Esophagus mucosa (tissue), 1 donor: ENCODE data around the gene TMEM69. TPM values are rescaled to one million over a fixed set of nuclear protein-coding genes. Genes with fewer than 3 reads are reported as not detected.
"Not testable (repeated sequence)": the region's sequence is repeated elsewhere in the genome, so short reads cannot be mapped to it uniquely, and the experiment has no call there.

Source experiments
- ATAC-seq: fragments of 200-7000 bp; cut with Tn5 transposase; one replicate; pipeline ENCODE4 v1.9.1; 2020
- total RNA-seq: library from RNA; stranded (reverse); gene quantifications from one replicate; pipeline ENCODE4 v1.2.4, GENCODE V29; 2023
- donor health status: DM: yes; HTN: yes; CAD: no.

The TMEM69 gene, protein sequence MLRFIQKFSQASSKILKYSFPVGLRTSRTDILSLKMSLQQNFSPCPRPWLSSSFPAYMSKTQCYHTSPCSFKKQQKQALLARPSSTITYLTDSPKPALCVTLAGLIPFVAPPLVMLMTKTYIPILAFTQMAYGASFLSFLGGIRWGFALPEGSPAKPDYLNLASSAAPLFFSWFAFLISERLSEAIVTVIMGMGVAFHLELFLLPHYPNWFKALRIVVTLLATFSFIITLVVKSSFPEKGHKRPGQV
- total RNA-seq = 22.6 TPM

DNA sequence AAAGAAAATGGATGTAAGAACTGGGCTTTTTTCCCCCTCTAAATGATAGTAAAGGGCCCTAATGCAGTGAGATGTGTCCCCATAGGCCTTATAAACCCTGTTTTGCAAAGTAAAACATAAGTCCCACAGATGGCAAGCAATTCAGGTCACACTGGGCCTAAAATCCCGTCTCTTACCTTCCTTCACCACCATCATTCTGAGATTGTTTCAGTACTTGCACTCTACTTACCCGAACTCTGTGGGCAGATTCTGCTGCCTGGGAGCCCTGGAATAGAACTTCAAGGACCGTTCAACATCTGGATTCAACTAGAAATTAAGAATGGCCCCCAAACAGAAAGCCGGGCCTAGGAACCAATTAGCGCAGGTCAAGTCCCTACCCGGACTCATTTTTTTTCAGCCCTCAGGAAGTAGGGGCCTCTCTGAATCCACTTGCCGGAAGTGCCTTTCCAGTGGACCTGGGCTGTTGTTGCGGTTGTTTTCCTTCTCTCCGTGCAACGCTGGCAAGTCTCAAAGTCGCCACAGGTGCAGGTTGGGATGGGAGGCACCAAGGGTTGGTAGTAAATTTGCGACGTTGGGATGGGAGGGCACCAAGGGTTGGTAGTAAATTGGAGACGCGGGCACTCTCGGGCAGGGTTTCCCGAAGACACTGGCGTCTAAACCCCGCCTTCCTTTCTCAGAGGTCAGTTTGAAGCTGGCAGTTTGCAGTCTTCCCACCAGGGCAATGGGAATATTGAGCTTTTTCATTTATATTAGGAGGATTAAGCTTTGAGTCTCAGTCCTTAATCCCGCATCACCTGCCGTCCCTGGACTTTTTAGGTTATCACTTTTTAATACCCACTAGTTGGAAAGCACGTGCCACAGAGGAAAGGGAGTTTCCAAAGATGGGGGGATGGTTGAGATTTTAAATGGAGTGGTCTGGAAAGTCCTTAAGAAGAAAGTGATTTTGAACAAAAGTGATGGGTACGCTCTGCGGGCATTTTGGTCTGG, at the start of gene TMEM69:
Gene TMEM69 (plus strand): TSS at position 428 of the 987 bp plus-strand sequence. CDS start 2,888 bp downstream, outside the sequence.
- peak; percentile 53 for ATAC-seq

DNA sequence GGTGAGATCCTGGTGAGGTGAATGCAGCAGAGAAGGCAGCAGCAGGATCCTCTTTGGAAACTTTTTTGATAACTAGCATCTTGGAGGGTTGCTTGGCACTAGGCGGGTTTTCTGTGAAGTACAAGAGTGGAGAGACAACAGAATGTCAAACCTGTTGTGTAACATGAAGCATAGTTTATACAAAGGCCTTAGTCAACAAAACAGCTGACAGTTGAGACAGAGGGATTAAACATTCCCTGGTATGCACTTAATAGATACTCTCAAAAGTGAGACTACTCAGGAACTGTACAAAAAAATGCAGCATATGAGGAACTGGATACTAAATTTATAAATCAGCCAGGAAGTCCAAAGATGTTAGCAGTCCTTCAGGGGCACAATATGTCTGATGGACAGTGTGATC, 47.7 kb upstream of the TMEM69 start:
- peak; percentile 74 for ATAC-seq

- no peak for ATAC-seq
Observed at GRCh38 chr1:45643321-45643720, 44.7 kb upstream of the TMEM69 start.

GRCh38 chr1:45643978-45644377, 44.0 kb upstream of the TMEM69 start:
- peak; percentile 65 for ATAC-seq

DNA sequence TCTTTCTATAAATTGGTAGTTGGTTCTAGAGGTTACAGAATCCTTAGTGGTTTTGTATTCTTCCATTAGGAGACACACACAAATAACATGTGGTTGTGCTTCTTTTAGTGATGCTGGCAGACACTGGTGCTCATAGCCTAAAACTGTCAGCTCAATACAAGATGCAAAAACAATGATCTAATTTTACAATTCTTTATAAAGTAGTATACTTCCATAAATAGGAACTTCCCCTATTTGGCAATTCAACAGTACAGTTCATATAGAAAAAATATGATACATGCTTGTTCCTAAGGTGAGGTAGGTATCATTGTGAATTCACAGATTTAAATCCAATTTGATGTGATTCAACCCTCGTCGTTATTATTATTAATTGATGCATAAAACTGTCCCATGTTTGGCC, 43.3 kb upstream of the TMEM69 start:
- ATAC-seq = no peak

- peak; percentile 81 for ATAC-seq
Observed at GRCh38 chr1:45647248-45648021, 40.5 kb upstream of the TMEM69 start.

DNA sequence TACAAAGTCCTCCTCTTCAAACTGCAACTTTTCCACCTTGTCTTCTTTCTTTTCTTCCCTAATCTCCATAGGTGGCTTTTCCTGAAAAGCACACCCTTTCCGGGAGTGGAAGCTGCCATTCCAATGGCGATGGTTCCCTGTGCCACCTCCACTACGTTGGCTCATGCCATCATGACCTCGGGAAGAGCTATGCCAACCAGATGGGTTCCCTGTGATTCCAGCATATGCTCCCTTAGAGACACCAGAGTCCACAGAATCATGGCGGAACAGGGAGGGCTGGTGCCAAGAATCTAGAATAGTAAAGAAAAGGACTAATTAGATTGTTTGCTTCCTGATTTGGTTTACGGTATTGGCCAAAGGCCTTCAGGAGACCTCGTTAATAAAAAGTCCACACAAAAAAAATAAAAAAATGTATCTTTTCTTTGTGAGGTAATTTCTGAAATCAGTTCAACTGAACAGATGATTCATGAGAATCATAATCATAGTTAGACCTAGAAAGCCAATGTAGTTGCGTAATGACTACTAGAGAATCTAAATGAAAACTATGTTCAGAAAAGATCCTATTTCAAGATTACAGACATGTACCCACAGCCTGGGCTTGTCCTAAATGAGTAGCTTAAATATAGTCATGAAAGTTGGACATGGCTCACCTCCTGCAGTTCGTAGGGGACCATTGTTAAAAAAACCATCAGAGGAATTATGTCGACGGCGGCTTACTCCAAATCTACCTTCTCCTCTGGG, 33.3 kb upstream of the TMEM69 start:
- ATAC-seq = peak; percentile 52

DNA sequence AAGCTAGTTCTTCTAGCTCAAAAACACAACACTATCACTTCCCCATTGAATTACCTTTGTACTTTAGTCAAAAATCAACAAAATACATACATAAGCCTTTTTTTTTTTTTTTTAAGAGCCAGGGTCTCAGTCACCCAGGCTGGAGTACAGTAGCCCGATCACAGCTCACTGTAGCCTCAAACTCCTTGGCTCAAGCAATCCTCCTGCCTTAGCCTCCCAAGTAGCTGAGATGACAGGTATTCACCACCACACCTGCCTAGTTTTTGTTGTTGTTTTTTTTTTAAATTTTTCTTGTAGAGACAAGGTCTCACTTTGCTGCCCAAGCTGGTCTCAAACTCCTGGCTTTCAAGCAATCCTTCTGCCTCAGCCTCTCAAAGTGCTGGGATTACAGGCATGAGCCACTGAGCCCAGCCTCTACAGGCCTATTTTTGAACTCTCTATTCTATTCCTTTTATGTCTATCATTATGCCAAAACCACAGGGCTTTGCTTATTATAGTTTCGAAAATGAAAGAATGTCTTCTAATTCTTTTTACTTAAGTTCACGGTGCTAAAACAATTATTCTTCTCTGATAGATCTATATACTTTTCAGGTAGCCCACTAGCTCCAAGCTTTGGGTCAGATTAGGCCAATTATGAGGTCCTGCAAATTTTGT, 31.3 kb upstream of the TMEM69 start:
- no peak for ATAC-seq

GRCh38 chr1:45658171-45658570, 29.8 kb upstream of the TMEM69 start:
- ATAC-seq = no peak

DNA sequence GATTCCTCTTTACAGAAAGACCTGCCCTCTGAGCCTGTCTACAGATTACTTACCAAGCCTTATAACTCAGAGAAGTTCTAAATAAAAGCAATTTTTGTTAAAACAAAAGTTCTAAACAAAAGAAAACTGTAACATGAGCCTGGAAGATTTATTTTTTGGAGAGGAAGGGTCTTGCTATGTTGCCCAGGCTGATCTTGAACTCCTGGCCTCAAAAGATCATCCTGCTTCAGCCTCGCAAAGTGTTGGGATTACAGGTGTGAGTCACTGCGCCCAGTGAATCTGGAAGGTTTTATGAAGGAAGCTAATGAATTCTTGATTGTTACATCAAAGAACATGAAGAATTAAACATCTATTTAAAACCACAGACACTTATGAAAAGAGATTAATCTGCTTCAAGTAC, 28.8 kb upstream of the TMEM69 start:
- no peak for ATAC-seq

DNA sequence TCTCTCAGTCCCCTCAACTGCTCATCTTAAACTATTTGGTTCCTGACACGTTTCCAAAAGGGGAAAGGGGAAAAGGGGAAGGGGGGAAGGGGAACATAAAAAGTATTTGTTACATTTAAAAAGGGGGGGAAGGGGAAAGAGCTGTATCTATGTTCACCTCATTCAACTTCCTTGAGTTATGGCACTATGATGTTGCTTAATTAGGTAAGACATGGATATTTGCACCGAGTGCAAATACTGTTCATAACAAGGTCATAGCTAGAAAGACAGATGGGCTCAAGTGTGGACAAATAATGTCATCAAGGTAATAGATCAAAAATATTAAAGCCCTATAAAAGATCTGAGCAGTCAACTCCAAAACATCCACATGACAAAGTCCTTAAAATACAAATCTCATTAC, 27.6 kb upstream of the TMEM69 start:
- no peak for ATAC-seq

DNA sequence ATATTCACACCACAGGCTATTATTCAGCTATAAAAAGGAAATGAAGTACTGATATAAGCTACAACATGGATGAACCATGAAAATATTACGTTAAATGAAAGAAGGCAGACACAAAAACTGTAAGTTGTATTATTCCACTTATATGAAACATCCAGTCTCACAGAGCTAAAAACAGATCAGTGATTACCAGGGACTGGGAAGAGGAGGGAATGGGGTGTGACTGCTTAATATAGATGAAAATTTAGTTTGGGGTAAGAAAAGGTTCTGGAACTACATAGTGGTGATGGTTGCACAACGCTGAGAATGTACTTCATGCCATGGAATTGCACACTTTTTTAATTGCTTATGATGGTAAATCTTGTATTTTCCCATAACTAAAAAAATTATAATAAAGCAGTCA, 21.1 kb upstream of the TMEM69 start:
- ATAC-seq = no peak

DNA sequence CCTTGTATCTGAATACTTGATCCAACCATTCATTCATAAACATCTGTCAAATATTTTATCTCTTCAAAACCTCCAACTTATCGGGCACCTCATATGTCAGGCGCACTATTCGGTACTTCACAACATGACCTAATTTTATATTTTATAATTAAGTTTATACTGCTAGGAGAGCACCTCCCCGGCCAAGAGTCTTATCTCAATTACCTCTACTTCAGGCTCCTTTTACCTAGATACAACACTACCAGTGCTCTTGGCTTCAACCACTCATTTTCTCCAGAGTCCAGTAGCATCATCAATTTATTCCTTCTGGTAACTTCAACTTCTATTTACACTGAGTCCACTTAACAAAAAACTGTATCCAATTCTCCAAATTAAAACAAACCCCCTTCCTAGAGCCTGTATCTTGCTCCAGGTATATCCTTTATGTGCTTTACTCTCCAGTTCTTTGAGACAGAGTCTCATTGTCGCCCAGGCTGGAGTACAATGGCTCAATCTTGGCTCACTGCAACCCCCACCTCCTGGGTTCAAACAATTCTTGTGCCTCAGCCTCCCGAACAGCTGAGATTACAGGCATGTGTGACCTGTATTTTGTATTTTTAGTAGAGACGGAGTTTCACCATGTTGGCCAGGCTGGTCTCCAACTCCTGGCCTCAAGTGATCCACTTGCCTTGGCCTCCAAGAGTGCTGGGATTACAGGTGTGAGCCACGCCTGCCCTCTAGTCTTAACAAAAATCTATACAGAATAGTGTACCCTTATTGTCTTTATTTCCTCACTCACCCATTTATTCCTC, 20.5 kb upstream of the TMEM69 start:
- no peak for ATAC-seq

- ATAC-seq = no peak
Observed at GRCh38 chr1:45668526-45668925, 19.5 kb upstream of the TMEM69 start.

DNA sequence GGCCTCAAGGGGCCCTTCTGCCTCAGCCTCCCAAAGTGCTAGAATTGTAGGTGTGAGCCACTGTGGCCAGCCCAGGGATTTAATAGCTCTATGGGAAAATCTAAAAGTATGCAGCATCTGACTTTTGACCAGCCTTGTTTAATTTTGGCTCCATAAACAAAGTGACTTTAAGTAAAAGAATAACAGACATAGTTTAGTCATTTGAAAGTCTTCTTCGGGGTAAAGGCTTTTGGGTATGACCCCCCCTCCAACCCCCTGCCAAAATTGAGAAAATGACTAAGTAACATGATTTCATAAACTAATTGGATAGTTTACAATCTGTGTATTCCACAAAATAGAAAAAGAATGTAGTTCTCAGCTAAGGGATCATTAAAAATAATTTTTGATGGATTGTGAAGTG, 18.6 kb upstream of the TMEM69 start:
- no peak for ATAC-seq

GRCh38 chr1:45669859-45670655, 17.9 kb upstream of the TMEM69 start:
- no peak for ATAC-seq

- no peak for ATAC-seq
Observed at GRCh38 chr1:45673956-45674355, 14.0 kb upstream of the TMEM69 start.

DNA sequence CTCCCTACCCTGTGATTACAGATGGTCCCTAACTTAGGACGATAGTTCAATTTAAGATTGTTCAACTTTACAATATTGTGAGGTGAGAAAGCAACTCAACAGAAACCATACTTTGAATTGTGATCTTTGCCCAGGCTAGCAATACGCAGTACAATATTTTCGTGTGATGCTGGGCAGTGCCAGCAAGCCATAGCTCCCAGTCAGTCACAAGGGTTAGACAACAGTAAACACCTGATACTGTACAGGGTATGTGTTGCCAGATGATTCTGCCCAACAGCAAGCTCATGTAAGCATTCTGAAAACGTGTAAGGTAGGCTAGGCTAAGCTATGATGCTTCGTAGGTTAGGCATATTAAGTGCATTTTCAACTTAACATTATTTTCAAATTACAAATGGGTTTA, 13.5 kb upstream of the TMEM69 start:
- ATAC-seq = no peak

DNA sequence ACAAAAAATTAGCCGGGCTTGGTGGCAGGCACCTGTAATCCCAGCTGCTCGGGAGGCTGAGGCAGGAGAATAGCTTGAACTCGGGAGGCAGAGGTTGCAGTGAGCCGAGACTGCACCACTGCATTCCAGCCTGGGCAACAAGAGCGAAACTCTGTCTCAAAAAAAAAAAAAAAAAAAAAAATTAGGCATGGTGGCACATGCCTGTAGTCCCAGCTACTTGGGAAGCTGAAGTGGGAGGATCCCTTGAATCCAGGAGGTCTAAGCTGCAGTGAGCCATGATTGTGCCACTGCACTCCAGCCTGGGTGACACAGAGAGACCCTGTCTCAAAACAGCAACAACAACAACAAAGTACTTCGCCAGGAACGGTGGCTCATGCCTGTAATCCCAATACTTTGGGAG, 11.4 kb upstream of the TMEM69 start:
- ATAC-seq = not testable (repeated sequence)

DNA sequence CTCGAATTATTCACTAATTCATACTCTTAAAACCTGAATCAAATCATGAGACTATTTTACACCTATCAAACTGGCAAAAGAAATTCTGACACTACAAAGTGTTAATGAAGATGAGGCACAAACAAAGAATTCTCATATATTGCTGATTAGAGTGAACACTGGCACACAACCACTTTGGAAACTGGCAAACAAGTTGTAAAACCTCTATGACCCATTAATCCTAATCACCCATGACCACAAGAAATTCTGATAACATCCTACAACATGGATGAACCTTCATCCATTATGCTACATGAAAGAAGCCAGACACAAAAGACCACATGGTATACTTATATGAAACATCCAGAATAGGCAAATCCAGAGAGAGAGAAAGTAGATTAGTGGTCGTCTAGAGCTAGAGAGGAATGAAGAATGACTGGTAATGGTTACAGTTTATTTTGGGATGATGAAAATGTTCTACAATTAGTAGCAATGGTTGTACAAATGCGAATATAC, 10.2 kb upstream of the TMEM69 start:
- ATAC-seq = no peak
